GM18505 (cell line): ENCODE results near the gene RAD51B.

Experiments used
- ATAC-seq: cut with Tn5 transposase; IDR thresholded peaks from one replicate; pipeline ENCODE4 v1.9.1; 2021; ENCODE audit not compliant: unreplicated experiment
- POLR2A ChIP-seq: IDR thresholded peaks from 4 replicates; pipeline ENCODE4 v1.6.1; 2011; ENCODE audit warnings: borderline replicate concordance; ENCODE audit not compliant: insufficient read depth, insufficient read length; ENCODE audit errors: extremely low read depth

Gene RAD51B

DNA sequence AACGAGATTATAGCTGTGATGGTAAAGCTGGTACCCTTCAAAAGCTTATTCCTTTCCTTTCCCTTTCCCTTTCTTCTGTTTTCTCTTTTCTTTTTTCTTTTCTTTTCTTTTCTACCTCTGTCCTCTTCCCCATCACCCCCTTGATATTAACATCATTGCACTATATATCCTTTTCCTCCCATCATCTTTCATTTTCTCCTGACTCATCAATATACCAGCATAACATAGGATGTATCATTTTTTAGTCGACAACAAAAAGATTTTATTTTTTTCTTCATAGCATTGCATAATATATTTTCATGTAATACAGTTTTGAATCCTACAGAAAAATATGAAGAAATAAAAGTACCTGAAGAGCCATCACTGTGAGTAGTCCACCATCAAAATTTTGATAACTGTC lies 230.6 kb downstream of the RAD51B start:
- TF ChIP-seq POLR2A = no peak
- no peak for ATAC-seq

DNA sequence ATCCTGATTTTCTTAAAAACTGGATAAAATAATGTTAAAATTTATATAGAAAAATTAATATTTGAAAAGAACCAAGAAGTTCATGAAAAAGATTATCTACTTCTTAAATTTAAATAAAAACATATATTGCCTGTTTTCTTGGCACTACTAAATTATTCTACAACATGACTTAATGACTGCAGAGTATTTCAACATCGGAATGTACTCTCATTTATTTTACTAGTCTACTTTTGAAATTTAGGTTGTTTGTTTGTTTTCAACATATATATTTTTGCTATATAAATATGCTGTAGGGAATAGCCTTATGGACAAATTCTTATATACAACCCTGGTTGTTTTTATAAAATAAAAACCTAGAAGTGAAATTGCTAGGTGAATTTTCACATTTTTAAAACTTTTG lies 231.6 kb downstream of the RAD51B start:
- no peak for ATAC-seq
- TF ChIP-seq POLR2A = no peak

DNA sequence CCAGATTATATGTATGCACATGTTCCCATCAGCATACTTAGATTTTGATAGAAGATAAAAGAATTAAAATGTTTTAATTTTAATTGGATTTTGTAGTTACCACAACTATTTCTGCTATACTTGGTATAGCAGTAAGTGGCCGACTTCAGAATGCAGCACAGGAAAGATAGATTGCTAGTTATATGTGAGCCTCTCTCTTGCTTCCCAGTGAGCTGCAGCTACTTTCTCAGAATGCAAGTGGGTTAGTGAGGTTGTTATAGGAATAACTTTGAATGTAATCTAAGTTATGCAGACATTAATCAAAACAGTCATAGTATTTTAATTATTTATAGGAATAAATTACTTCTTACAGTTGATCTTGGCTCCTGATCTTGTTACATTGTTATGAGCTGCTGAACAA lies 240.6 kb downstream of the RAD51B start:
- no peak for ATAC-seq
- no peak for TF ChIP-seq POLR2A

DNA sequence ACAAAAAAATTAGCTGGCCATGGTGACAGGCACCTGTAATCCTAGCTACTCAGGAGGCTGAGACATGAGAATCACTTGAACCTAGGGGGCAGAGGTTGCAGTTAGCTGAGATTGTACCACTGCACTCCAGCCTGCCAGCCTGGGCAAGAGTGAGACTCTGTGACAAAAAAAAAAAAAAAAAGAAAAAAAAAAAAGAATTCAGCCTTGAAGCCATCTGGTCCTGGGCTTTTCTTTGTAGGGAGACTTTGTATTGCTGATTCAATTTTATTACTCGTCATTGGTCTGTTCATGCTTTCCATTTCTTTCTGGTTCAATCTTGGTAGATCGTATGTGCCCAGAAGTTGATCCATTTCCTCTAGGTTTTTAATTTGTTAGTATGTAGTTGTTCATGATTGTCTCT lies 243.1 kb downstream of the RAD51B start:
- TF ChIP-seq POLR2A = no peak
- no peak for ATAC-seq

DNA sequence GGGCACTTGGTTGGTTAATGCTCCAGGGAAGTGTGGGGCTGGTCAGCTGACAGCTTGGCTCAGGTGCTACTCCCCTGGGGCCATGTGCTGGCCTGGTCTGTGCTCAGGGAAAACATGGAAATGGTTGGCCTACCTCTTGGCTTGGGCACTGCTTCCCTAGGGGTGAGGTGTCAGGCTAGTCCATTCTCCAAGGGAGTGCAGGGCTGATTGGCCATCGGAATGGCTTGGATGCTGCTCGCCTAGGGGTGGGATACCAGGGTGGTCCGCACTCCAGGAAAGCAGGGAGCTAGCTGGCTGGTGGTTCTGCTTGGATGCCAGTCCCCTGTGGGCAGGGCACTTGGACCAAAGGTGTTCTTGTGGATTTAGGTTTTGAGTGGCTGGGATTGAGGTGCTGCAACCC lies 245.7 kb downstream of the RAD51B start:
- TF ChIP-seq POLR2A = no peak
- ATAC-seq = no peak

DNA sequence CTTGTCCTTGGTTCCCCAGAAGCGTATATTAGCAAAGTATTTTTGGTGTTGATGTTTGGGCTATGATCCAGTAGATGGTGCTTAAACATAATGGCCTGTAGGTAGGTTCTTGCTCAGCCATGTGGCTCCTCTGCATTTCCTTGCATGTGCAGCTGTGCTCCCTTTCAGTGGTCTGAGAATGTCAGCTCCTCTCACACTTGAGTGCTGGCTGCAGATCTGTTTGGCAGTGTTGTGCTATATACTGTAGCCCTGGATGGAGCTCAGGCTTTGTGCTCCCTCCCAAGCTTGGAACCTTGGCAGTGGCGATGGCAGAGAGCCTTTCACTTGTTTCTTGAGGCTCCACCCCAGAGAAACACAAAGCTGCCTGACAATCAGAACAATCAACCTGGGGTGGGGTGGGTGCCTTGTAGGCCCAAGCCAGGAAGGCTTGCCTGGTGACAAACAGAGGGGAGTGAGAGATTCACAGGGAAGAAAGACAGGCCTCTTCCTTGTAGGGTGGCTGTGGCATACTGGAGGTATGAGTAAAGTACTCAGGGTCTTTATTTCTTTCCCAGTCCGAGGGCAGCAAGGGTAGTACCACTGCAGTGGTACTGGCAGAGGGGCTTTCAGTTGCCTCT lies 255.3 kb downstream of the RAD51B start:
- no peak for TF ChIP-seq POLR2A
- no peak for ATAC-seq

DNA sequence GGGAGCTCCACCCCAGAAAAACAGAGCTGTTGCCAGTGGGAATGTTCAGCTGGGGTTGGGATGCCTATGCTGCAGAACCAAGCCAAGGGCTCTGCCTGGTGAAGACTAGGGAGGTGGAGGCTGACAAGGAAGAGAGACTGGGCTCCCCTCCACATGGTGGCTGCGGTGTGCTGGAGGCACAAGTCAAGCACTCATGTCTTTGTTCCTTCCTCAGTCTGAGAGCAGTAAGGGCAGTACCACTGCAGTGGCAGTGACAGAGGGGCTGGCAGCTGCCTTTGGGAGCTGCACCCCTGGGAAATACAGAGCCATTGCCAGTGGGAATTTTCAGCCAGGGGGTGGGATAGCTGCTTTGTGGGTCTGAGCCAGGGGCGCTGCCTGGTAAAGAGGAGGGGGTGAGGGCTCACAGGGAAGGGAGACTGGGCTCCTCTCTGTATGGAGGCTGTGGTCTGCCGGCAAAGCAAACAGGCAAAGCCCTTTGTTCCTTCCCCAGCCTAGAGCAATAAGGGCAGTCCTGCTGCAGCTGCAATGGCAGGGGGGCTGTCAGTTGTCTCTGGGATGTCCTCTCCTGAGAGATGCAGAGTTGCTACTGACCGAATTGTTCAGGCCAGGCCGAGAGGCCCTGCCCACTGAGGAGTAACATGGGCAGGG lies 255.9 kb downstream of the RAD51B start:
- TF ChIP-seq POLR2A = no peak
- ATAC-seq = no peak

DNA sequence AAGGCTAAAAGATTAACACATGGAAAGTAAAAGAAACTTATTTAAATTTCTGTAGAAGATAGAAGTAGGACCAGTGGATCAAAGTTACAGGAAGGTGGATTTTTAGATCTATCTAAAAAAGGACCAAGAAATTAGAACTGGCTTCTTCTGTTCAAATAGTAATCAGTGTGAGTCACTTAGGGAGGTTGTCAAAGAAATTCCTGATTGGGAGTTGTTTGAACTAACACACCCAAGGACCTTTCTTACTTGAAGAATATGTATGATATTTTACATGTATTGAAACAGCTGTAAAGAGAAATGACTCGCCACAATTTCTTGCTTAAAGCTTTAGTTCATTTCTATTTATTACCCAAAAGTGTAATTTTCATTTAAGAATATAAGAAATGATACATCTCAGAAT lies 256.9 kb downstream of the RAD51B start:
- TF ChIP-seq POLR2A = no peak
- no peak for ATAC-seq

DNA sequence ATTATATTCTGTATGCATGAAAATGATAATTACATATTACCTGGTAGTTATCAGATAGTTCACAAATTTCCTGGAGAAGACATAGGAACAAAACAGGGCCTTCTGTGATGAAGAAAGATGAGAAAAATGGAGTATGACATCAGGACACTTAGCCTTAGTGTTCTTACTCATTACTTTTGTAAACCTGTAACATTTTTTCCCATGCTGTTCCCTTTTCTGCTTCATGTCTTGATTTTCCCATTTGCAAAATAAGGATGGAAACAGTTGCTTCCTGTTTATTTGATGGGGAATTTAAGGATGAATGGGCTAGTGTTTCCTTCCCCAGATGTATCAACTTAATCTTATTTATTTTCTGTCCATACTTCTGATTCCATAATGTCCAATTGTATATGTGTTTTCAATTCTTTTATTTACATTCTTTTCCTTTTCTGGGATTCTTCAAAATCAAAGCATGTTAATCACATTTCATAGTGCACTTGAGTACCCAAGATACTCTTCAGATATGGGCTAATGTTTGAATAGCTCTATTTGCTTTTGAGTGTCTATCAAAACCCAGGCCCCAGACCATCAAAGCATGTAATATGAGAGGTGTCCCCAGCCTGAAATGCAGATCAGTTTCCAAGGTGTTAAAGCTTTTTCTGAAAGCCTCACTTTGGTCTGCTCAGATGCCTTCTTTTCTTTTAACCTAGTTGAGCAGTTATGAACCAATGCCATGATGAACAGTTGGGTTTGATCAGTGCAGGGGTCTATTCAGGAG lies 260.5 kb downstream of the RAD51B start:
- TF ChIP-seq POLR2A = no peak
- no peak for ATAC-seq

DNA sequence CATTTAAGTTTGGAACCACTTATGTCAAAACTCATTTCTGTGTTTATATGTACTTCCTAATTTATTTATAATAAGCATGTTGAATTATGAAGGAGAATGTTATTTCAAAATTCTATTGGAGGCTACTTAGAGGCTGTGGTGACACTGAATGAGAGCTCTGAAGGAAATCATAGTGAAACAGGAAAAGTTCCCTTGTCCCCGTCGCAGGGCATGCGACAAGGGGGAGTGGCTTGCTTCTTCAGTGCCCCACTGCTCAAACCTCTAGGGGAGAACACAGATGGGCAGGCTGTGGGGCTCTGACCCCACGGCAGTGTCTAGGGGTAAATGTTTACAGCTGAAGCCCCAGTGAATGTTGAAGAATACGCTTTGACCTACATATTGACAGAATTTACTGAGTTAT lies 261.9 kb downstream of the RAD51B start:
- no peak for ATAC-seq
- no peak for TF ChIP-seq POLR2A

DNA sequence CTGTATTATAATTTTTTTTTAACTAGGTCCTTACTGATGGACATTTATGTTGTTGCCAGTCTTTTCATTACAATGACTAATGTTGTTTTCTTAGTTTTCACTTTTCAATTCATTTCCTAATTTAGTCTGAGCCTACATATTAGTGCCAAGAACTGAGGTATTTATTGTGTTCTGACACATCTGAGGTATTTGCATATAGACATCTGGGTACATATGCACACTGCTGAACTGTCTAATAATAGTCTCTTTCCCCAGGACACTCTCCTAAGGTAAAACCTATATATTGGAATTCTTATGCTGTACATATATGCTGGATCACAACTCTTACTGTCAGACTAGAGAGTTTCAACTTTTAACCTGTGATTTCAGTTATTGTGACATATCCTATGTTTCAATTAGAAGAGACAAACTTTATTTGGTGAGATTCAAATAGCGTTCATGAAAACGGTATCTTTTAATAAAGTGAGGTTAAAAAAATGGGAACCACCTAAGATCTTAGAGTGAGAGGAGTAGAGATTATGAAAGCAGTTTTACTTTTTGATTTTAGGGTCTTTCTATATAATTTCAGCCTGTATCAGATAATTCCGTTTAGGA lies 263.2 kb downstream of the RAD51B start:
- TF ChIP-seq POLR2A = no peak
- no peak for ATAC-seq

DNA sequence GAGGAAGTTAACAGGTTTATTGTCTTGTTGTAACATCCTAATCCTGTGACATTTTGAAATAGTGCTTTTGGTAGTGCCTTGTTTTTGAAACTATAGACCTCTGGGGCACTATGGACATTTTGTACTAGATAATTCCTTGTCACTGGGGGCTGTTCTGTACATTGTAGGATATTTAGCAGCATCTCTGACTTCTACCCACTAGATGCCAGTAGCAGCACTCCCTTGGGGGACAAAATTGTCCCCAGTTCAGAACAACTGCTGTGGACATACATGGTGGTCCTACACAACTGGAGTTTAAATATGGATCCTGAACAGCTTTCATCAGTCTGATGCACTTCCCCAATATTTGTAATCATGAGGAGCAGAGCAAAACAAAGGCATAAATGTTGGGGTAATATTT lies 264.7 kb downstream of the RAD51B start:
- no peak for TF ChIP-seq POLR2A
- no peak for ATAC-seq

DNA sequence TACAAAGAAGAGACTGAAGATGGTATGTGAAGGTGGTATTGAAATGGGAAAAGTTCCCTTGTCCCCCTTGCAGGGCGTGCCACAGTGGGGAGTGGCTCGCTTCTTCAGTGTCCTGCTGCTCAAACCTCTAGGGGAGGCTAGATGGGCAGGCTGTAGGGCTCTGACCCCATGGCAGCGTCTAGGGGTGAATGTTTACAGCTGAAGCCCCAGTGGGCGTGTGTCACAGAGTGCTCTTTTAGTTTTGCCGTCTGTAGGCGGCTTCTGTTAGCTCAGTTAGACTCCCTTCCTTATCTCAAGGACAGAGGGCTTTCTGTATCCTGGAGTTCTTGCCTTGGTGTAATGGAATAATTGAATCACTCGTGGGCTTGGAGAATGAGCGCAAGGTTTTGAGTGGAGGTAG lies 266.2 kb downstream of the RAD51B start:
- no peak for TF ChIP-seq POLR2A
- ATAC-seq = no peak

DNA sequence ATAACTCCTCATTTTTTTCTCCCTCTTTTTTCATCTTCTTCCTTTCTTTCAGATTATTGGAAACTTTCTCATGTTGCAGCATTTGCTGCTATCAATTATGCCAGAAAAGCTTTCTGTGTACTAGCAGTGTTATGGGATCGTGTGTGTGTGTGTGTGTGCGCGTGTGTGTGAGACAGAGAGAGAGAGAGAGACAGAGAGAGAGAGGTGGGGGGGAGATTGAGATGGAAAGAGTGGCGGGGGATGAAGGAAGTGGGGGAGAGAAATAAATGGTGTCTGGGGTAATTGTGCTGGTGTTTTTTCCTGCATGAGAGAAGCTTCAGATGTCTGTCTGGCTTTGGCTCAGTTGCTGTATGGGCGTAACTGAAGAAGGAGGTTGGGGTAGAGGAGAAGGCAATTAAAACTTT lies 268.9 kb downstream of the RAD51B start:
- ATAC-seq = no peak
- no peak for TF ChIP-seq POLR2A
